ENCODE measurements around the gene GHRHR. TPM values are rescaled to one million over a fixed set of nuclear protein-coding genes. Genes with fewer than 3 reads are reported as not detected.

Gene GHRHR
- 0.54 TPM for polyA plus RNA-seq (ENCODE audit: insufficient read length)

DNA sequence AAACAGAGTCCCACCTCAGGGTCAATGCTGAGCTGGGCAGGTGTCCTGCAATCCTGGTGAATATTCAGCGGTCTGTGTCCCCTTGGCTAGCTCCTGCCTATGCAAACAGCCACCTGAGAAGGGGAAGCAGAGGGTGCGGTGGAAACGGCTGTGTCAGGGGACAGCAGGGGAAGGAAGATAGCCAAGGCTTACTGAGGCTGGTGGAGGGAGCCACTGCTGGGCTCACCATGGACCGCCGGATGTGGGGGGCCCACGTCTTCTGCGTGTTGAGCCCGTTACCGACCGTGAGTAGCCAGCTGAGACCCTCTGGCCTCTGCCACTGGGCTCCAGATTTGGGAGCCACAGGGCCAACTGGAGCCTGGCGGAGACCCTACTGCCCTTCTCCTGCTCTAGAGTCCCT, at the start of gene GHRHR:
TSS of gene GHRHR (plus strand) at position 112 of the 400 bp plus-strand sequence. CDS start at position 228, 116 bp downstream.
- DNase-seq (ENCODE audit: low read depth), result no peak

DNA sequence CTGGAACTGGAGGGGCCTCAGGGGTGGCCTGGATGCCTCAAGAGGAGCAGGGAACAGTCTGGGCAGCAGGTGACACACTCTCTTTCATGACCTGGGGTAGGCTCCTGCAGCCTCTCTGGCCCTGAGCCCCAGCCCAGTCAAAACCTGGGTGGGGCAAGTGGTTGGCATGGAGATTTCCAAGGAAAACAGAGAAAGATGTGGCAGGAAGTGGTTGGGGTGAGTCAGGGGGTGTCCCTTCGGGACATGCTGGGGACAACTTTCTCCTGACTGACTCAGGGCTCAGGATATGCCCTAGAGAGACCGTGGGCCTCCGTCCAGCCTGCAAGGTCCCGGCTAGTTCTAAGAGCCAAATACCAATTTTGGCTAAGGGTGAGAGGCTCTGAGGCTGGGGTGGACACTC, 49.2 kb upstream of the GHRHR start:
- DNase-seq (ENCODE audit: low read depth), result no peak

DNA sequence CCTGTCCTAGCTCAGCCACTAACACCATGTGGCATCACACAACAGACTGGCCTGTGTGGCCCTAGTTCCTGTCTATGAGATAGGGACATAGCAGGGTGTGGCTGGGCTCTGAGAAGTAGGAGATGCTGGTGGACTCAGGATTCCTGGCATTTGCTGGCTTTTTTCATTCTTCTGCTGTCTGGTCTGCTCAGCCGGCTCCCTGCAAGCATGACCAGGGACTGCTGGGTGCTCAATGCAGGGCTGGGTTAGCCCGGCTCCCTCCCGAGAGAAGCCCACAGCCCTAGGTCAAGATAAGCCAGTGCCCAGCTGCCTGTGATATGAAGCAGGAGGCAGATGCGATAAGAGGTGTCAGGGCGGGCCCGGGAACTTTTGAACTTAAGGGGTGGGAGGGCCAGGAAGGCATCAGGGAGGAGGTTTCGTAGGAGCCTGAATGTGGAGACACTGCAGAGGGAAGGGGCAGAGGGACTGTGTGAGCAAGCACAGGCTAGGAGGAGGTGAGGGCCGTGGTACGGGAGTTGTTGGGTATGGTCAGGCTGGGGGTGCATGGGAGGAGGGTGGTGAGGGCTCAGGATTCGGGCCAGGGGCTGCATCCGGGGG, 48.6 kb upstream of the GHRHR start:
- DNase-seq (ENCODE audit: low read depth), result no peak

DNA sequence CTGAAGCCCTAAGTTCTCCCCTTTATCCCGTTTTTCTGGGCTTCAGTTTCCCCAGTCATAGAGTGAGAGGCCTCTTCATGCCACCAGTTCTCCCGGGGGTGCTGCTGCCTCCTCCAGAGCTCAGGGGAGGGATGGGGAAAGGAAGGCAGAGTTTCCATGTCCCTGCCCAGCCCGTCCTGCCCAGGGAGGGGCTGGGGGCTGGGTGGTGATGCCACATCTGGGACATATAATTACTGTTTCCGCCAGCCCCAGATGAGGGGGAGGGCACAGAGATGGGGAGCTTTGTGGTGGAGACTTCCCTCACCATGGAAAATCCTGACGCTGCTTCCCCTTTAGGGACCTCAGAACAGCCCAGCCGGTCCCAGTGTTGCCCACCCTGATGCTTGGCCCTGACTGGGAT, 48.0 kb upstream of the GHRHR start:
- DNase-seq (ENCODE audit: low read depth), result no peak

DNA sequence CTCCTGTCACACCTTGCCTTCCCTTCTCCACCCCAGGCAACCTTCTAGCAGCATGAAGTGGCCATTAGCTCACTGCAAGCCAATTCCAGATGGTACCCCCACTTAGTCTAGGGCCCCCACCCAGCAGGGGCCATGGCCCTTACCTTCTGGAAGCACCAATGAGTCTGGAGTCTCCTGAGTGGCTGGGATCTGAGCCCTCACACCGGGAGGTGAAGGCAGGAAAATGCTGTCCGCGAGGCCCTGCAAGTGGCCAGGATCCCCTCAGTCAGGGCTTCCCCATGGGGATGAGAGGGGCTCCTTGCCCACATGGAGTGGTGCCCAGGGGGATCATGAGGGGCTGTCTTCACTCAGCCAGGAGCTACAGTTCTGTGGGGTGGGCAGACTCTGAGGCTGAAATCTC, 47.5 kb upstream of the GHRHR start:
- no peak for DNase-seq (ENCODE audit: low read depth)

DNA sequence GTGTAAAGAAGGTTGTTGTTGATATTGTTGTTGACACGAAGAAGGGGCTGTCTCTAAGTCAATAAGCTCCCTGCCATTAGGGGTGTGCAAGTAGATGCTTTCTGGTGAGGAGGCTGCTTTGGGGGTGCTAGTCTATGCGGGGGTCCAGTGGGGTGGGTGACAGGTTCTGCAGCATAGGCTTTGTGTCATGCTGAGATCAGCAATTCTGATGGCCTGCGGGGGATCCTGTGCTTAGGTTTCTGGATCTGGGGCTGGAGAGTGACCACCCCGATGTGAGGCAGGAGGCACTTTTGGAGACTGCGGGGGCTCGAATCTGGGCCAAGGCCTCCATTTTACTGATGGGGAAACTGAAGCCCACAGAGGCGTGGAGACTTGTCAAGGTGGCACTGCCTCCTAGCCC, 47.0 kb upstream of the GHRHR start:
- no peak for DNase-seq (ENCODE audit: low read depth)

DNA sequence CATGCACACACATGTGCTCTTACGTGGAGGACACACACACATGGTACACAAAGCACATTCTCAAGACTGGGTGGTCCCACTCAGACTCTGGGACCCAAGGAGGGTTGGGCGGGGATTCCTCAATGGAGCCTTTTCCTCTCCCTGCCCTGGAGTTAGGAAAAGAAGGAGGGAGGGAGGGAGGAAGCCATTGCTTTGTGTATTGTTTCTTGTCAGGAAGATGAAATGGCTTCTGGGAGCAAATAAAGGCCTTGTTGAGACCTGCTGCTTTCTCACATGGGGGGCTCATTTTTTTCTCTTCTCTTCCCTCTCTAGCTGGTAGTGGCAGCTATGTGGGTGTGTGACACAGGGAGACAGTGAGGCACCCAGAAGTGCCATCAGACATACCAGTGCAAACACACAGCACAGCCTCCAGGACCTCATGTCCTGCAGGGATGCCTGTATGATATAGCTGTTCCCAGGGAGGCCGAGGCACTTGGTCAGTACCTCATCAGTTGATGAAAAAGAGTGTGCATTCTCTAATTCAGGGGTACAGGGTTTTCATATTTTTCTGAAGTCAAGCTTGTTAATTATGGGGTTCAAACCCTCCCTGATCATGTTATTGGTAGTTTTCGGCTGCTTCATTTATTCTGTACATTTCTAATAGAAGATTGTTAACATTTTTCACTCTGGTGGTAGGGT, 46.4 kb upstream of the GHRHR start:
- DNase-seq (ENCODE audit: low read depth), result no peak

DNA sequence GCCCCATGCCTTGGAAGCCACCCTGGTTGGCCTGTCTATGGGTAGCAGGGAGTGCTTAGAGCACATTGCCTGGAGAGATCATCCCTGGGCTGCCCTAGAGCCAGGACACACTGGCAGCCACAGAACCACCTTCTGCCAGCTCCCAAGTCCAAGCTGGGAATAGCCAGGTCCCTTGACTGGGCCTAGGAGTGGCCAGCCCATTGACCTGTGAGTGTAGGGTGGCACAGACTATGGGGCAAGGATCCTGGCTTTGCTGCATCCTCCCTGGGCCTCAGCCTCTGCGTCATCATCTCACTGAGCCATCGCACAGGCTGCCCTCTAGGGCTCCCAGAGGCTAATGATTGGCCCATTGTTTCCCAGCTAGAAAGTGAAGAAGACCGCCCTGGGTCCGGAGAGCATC, 45.1 kb upstream of the GHRHR start:
- no peak for DNase-seq (ENCODE audit: low read depth)

DNA sequence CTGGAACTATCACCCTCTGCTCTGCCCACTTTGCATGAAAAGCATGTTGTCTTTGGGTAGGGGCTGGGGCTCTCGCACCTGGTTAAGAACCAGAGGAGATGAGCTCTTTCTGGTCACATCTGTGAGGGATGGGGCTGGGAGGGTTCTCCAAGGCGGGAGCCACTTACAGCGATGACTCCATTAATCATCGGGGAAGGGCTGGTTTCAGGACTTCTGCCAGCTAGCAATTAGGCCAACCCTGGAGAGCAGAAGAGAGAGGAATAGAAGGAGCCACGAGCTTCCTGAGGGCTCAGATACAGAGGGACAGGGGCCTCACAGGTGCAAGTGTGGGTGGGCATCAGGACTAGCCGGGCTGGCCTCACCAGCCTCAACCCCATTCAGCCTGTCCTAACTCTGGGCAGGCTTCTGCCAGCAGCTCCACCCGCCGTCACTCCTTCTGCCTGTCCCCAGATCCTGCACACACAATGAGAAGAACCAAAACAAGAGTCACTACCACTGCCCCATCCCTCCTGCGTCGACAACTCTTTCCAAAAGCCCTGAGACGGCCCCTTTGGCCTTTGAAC, 43.7 kb upstream of the GHRHR start:
- DNase-seq (ENCODE audit: low read depth), result no peak

DNA sequence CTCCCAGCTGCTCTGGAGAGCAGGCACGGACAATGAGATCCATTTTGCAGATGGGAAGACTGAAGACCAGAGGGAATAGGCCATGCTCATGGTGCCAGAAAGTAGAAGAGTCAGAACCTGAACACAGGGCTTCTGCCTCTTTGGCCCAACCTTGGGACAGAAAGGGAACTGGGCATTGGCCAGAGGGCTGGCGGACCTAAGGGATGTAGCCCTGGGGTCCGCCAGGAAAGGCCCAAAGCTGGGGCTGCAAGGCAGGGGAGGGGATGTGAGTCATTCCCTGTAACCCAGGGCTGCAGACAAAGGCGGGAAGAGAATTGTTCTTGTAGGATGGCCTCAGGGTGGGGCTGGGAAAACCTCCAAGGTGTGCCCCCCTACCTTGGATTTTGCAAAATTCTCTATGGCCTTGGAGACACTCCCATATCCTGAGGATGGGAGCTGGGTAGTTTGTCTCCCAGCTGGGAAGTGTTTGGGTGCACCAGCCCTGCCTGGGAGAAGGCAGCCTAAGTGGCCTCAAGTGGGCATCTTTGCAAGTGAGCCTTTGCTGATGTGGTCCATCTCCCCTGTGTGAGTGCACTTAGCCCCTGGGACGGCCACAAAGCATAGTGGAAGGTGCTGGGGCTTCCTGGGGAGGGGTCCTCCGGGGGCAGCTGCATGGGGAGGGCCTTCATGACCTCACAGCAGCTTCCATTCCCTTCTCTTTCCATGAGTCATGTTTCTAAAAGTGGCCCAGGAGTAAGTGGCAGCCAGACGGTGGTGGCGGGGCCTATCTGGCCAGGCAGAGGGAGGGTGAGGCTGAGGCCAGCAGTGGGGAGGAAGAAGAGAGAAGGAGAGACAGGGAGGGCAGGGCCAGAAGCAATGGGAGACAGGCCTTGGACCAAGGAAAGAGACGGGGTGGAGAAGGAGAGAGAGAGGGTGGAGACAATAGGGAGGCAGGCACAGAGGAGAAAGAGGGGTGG, 42.9 kb upstream of the GHRHR start:
- no peak for DNase-seq (ENCODE audit: low read depth)

DNA sequence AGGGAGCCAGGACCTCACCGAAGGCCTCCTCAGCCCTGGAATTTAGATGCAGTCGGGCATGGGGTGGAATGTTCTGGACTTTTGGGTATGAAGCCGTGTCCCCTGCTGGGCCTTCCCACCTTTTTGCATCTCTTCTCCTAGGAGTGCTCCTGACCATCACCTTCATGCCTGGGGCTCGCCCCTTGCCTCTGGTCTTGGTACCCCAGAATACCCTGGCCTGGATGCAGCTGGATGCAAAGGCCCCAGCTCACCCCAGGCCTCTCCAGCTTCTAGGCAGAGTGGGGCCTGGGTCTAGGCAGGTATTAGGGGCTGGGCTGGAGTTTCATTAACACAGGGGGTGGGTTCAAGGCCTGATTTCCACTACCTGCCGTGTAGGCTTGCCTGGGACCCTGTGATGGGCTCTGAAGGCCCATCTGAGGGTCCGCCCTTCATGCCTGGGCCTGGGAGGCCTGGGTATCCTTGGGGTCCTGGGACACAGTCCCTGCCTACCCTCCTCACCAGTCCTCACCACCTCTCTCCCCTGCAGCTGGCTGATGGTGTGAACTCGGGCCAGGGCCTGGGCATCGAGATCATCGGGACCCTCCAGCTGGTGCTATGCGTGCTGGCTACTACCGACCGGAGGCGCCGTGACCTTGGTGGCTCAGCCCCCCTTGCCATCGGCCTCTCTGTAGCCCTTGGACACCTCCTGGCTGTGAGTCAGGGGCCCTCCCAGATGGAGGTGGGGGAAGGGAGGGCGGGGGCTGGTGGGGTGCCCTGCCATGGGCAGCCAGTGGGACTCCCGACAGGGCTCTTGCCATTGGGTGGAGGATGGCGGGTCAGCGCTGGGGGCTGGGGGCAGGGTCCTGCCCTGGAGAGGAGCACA, 42.0 kb upstream of the GHRHR start:
- no peak for DNase-seq (ENCODE audit: low read depth)

DNA sequence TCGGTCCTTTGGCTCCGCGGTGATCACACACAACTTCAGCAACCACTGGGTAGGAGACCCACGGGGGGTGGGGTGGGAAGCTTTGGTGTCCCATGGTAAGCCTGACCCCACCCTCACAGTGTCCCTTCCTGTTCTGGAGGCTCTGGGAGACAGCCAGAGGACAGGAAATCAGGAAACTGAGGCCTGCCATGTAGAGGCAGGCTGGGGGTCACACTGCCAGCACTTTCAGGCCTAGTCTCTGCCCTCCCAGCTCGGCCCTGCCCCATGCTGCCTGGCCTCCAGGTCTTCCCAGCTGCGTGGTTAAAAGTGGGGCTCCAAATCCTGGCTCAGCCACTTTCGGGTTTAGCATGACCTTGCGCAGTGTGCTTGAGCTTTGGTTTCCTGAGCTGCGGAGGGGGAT, 41.2 kb upstream of the GHRHR start:
- no peak for DNase-seq (ENCODE audit: low read depth)

DNA sequence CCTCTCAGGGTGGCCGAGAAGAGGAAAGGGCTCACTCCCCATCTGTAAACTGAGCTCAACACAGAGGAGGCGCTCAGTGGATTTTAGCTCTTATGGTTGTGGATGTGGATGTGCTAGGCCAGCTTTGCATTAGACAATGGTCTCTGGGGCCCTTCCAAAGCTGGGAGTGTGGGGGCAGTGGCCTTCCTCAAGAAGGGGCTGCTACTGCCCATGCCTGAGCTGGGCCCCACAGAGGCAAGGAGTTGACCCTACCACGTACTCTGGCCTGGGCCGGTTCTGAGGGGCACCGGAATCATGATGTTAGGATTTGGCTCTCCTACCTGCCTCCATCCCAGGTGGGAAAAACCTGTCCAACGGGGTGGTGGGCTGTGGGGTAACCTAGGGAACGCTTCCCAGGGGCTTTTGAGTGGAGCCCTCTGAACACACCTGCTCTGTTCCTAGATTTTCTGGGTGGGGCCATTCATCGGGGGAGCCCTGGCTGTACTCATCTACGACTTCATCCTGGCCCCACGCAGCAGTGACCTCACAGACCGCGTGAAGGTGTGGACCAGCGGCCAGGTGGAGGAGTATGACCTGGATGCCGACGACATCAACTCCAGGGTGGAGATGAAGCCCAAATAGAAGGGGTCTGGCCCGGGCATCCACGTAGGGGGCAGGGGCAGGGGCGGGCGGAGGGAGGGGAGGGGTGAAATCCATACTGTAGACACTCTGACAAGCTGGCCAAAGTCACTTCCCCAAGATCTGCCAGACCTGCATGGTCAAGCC, 40.6 kb upstream of the GHRHR start:
- DNase-seq (ENCODE audit: low read depth), result no peak

DNA sequence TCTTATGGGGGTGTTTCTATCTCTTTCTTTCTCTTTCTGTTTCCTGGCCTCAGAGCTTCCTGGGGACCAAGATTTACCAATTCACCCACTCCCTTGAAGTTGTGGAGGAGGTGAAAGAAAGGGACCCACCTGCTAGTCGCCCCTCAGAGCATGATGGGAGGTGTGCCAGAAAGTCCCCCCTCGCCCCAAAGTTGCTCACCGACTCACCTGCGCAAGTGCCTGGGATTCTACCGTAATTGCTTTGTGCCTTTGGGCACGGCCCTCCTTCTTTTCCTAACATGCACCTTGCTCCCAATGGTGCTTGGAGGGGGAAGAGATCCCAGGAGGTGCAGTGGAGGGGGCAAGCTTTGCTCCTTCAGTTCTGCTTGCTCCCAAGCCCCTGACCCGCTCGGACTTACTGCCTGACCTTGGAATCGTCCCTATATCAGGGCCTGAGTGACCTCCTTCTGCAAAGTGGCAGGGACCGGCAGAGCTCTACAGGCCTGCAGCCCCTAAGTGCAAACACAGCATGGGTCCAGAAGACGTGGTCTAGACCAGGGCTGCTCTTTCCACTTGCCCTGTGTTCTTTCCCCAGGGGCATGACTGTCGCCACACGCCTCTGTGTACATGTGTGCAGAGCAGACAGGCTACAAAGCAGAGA, 39.9 kb upstream of the GHRHR start:
- DNase-seq (ENCODE audit: low read depth), result no peak

DNA sequence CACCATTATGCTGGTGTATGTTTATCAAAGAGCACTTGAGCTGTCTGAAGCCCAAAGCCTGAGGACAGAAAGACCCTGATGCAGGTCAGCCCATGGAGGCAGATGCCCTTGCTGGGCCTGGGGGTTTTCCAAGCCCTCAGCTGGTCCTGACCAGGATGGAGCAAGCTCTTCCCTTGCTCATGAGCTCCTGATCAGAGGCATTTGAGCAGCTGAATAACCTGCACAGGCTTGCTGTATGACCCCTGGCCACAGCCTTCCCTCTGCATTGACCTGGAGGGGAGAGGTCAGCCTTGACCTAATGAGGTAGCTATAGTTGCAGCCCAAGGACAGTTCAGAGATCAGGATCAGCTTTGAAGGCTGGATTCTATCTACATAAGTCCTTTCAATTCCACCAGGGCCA, 39.1 kb upstream of the GHRHR start:
- DNase-seq (ENCODE audit: low read depth), result no peak

DNA sequence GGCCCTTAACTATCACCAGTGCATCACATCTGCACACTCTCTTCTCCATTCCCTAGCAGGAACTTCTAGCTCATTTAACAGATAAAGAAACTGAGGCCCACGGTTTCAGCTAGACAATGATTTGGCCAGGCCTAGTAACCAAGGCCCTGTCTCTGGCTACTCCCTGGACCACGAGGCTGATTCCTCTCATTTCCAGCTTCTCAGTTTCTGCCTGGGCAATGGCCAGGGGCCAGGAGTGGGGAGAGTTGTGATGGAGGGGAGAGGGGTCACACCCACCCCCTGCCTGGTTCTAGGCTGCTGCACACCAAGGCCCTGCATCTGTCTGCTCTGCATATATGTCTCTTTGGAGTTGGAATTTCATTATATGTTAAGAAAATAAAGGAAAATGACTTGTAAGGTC, 38.6 kb upstream of the GHRHR start:
- no peak for DNase-seq (ENCODE audit: low read depth)

DNA sequence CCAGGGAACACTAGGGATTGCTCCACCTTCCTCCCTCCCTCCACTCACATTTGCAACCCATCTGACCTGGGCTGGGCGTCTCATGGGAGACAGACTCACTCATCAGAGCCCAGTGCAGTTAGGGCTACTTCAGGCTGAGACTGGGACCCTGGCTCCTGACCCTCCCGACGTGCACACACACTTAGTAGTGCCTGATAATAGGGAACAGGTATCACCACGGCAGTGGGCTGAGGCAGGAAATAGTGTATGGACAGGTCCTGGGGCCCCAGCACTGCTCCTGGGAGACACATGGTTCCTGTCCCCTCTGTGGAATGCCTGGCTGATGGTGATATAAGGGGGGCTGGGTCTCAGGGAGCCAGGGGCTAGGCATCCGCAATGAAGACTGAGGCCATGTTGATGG, 37.8 kb upstream of the GHRHR start:
- no peak for DNase-seq (ENCODE audit: low read depth)

DNA sequence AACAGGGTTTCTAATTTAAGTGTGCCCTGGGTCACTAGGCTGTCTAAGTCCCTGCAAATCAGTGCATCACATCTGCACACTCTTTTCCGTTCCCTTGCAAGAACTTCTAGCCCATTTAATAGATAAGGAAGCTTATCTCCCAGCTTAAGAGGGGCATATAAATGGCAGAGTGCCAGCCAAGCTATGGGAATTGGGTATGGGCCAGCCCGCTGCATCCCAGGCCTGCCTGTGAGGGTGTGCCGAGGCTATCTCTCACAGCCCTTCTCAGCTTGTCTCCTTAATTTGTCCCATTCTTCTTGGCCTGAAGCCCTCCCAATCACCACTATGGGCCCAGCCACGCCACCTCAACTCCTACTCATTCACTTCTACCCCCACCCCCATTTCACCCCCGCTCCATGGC, 37.4 kb upstream of the GHRHR start:
- no peak for DNase-seq (ENCODE audit: low read depth)

DNA sequence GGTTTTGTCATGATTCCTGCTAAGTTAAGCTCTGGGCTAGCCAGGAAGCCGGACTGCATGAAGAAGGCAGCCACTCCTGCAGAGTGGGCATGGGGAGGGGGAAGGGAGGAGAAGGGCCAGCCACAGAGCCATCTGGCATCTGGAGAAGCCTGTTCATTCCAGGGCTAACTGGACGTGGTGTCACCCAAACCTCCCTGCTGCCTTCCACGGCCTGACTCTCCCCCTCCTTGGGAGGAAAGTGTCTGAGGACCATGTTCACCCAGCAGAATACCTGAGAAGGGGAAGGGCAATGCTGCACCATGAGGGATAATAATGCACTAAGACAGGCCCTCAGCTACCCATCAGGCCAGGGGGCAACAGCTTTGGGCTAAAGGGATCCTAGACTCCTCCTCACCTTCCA, 36.7 kb upstream of the GHRHR start:
- DNase-seq (ENCODE audit: low read depth), result no peak

DNA sequence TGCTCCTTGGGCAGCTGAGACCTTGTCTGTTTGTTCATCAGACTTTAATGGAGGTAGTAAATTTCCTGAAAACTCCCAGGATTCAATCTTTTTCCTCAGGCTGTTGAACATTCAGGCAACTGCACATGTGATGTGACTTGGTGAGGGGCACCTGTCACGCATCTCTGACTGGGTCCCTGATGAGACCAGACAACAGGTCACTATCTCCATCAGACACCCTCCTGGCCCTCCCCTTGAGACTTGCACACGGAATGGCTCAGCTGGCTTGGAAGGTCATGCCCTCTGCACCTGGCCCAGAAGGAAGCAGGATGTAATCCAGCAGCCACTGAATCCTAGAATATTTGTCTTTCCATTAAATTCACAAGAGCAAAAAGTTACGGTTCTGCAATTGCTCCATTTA, 36.2 kb upstream of the GHRHR start:
- no peak for DNase-seq (ENCODE audit: low read depth)

Data from forelimb muscle (tissue), 1 donor.